GM18502 (cell line): ENCODE data around the gene VIPR2.
"Not testable (repeated sequence)": the region's sequence is repeated elsewhere in the genome, so short reads cannot be mapped to it uniquely, and the experiment has no call there.

ENCODE experiments used
- ATAC-seq: cut with Tn5 transposase; IDR thresholded peaks from one replicate; pipeline ENCODE4 v1.9.1; 2021; ENCODE audit warnings: mild to moderate bottlenecking; ENCODE audit not compliant: unreplicated experiment, poor library complexity

Gene VIPR2

GRCh38 chr7:159144758-159145489 is at the start of gene VIPR2:
VIPR2 (minus strand) TSS chr7:159144867; CDS start chr7:159144771, 96 bp downstream.
- ATAC-seq: no peak

GRCh38 chr7:159193543-159194090 is 49.0 kb upstream of the VIPR2 start:
- no peak for ATAC-seq

- no peak for ATAC-seq
Measured at GRCh38 chr7:159192725-159193453, 48.2 kb upstream of the VIPR2 start.

GRCh38 chr7:159192013-159192412 is 47.3 kb upstream of the VIPR2 start:
- ATAC-seq: no peak

GRCh38 chr7:159191236-159191635 is 46.6 kb upstream of the VIPR2 start:
- no peak for ATAC-seq

GRCh38 chr7:159188011-159188410 is 43.3 kb upstream of the VIPR2 start:
- ATAC-seq: no peak

GRCh38 chr7:159179241-159179640 is 34.6 kb upstream of the VIPR2 start:
- no peak for ATAC-seq

GRCh38 chr7:159177284-159177953 is 32.8 kb upstream of the VIPR2 start:
- ATAC-seq: no peak

- no peak for ATAC-seq
Measured at GRCh38 chr7:159175792-159176191, 31.1 kb upstream of the VIPR2 start.

GRCh38 chr7:159175100-159175499 is 30.4 kb upstream of the VIPR2 start:
- not testable (repeated sequence) for ATAC-seq

GRCh38 chr7:159172400-159172799 is 27.7 kb upstream of the VIPR2 start:
- ATAC-seq: no peak

GRCh38 chr7:159169391-159169790 is 24.7 kb upstream of the VIPR2 start:
- ATAC-seq: no peak

GRCh38 chr7:159167139-159167538 is 22.5 kb upstream of the VIPR2 start:
- ATAC-seq: no peak

GRCh38 chr7:159166530-159166929 is 21.9 kb upstream of the VIPR2 start:
- no peak for ATAC-seq

GRCh38 chr7:159165352-159165751 is 20.7 kb upstream of the VIPR2 start:
- ATAC-seq: no peak

- not testable (repeated sequence) for ATAC-seq
Measured at GRCh38 chr7:159163703-159164301, 19.1 kb upstream of the VIPR2 start.

- not testable (repeated sequence) for ATAC-seq
Measured at GRCh38 chr7:159162050-159162626, 17.5 kb upstream of the VIPR2 start.

GRCh38 chr7:159160450-159160849 is 15.8 kb upstream of the VIPR2 start:
- no peak for ATAC-seq

- ATAC-seq: no peak
Measured at GRCh38 chr7:159159731-159160130, 15.1 kb upstream of the VIPR2 start.

- ATAC-seq: no peak
Measured at GRCh38 chr7:159158888-159159405, 14.3 kb upstream of the VIPR2 start.
